ENCODE results near the gene C3orf20. TPM values are rescaled to one million over a fixed set of nuclear protein-coding genes. Genes with fewer than 3 reads are reported as not detected.
"Not testable (repeated sequence)": the region's sequence is repeated elsewhere in the genome, so short reads cannot be mapped to it uniquely, and the experiment has no call there.

C3orf20 gene
- total RNA-seq, 1 experiment from 2014 or later = not detected

DNA sequence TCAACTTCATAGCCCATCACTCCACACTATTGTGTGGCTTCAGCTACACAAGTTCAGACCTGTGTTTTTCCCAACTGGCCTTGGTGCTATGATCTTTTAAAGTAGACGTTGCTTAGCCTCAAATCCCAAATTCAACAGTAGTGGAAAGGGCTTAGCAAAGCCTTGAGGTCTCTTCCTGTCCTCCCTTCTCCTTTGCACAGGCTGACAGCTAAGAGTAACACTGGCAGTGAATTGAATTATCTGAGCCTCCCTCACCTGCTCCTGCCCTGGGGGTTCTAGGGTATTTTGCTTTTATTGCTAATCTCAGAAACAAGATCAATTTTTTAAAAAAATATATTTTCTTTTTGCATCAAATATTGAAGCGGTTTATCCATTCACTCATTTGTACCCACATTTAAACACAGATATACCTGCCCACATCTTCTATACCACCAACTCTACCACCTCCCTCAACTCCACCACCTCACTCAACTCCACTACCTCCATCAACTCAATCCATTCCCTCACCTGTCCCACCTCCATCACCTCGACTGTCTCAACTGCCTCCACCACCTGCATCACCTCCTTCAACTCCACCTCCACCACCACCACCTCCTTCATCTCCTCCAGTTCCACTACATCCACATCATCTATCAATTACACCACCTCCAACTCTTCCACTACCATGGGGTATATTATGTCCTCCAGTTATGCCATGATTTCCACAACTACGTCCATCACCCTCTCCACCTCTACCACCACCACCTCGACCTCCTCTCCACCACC is 133.7 kb downstream of the C3orf20 start:
- no TSS peak for BruUV-seq (replicated peaks)
- ChIA-PET POLR2A (no interaction called here), CTCF (no interaction called here)
- Histone ChIP-seq H3K9me3 (ENCODE audit: control insufficient read depth, insufficient read depth, low read depth, low read length) (no peaks in the 10 kb centered on the region), H3K36me3 (ENCODE audit: control insufficient read depth, insufficient read depth, low read length) (no peaks in the 10 kb centered on the region), H3K27me3 (ENCODE audit: control insufficient read depth, insufficient read depth, low read length) (peaks cover 13% of the 10 kb centered on the region), H3K4me3 (ENCODE audit: low read depth in 2 of 2, low read length in 2 of 2) (no peak overlapping the region), H3K4me1 (ENCODE audit: control insufficient read depth, insufficient read depth, low read length) (no peaks in the 10 kb centered on the region), H3K27ac (ENCODE audit: low read length) (no peak overlapping the region)
- in situ Hi-C loops (cut with HindIII; ENCODE audit: low pct_unique_long_range_greater_than_20kb, low sequenced_read_pairs) (no loop called here), intact Hi-C loops (cut with micrococcal nuclease; ENCODE audit: unreplicated experiment) (no loop called here)
- TF ChIP-seq SIN3A (IDR thresholded peaks at IDR 0.05; ENCODE audit: borderline replicate concordance, insufficient read depth, low read depth, low read length) (no peak), REST (IDR thresholded peaks at IDR 0.05; ENCODE audit: insufficient read depth in 1 of 2, low read depth in 2 of 2, low read length in 1 of 2) (no peak), TCF7L2 (IDR thresholded peaks at IDR 0.05; ENCODE audit: low read depth, low read length) (no peak), POLR2AphosphoS5 (IDR thresholded peaks at IDR 0.05; ENCODE audit: low read depth, low read length) (no peak)
- TF ChIP-seq, protein P1, sequence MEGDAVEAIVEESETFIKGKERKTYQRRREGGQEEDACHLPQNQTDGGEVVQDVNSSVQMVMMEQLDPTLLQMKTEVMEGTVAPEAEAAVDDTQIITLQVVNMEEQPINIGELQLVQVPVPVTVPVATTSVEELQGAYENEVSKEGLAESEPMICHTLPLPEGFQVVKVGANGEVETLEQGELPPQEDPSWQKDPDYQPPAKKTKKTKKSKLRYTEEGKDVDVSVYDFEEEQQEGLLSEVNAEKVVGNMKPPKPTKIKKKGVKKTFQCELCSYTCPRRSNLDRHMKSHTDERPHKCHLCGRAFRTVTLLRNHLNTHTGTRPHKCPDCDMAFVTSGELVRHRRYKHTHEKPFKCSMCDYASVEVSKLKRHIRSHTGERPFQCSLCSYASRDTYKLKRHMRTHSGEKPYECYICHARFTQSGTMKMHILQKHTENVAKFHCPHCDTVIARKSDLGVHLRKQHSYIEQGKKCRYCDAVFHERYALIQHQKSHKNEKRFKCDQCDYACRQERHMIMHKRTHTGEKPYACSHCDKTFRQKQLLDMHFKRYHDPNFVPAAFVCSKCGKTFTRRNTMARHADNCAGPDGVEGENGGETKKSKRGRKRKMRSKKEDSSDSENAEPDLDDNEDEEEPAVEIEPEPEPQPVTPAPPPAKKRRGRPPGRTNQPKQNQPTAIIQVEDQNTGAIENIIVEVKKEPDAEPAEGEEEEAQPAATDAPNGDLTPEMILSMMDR (IDR thresholded peaks at IDR 0.05) = no peak
- DNase-seq (ENCODE audit: low read depth, low spot score) = no peak
- ATAC-seq = no peak

- peaks cover 13% of the 10 kb centered on the region for H3K27me3 ChIP-seq (ENCODE audit: control insufficient read depth, insufficient read depth, low read length)
- CTCF ChIA-PET; H3K9me3 ChIP-seq (ENCODE audit: control insufficient read depth, insufficient read depth, low read depth, low read length); H3K4me1 ChIP-seq (ENCODE audit: control insufficient read depth, insufficient read depth, low read length); in situ Hi-C loops (cut with HindIII; ENCODE audit: low pct_unique_long_range_greater_than_20kb, low sequenced_read_pairs); H3K4me3 ChIP-seq (ENCODE audit: low read depth in 2 of 2, low read length in 2 of 2); ATAC-seq; H3K36me3 ChIP-seq (ENCODE audit: control insufficient read depth, insufficient read depth, low read length); BruUV-seq (replicated peaks); H3K27ac ChIP-seq (ENCODE audit: low read length); DNase-seq (ENCODE audit: low read depth, low spot score); POLR2A ChIA-PET; intact Hi-C loops (cut with micrococcal nuclease; ENCODE audit: unreplicated experiment): not testable (repeated sequence)
Measured at GRCh38 chr3:14809611-14810010, 134.7 kb downstream of the C3orf20 start.

- H3K9me3 ChIP-seq (ENCODE audit: control insufficient read depth, insufficient read depth, low read depth, low read length) = no peaks in the 10 kb centered on the region
- H3K4me3 ChIP-seq (ENCODE audit: low read depth in 2 of 2, low read length in 2 of 2) = no peak overlapping the region
- BruUV-seq (replicated peaks) = no TSS peak
- POLR2A ChIA-PET = no interaction called here
- H3K36me3 ChIP-seq (ENCODE audit: control insufficient read depth, insufficient read depth, low read length) = no peaks in the 10 kb centered on the region
- intact Hi-C loops (cut with micrococcal nuclease; ENCODE audit: unreplicated experiment) (no loop called here), in situ Hi-C loops (cut with HindIII; ENCODE audit: low pct_unique_long_range_greater_than_20kb, low sequenced_read_pairs) (no loop called here)
- CTCF ChIA-PET = no interaction called here
- peaks cover 13% of the 10 kb centered on the region for H3K27me3 ChIP-seq (ENCODE audit: control insufficient read depth, insufficient read depth, low read length)
- no peak for TF ChIP-seq SIN3A (IDR thresholded peaks at IDR 0.05; ENCODE audit: borderline replicate concordance, insufficient read depth, low read depth, low read length)
- TF ChIP-seq TCF7L2 (IDR thresholded peaks at IDR 0.05; ENCODE audit: low read depth, low read length) = no peak
- TF ChIP-seq, protein P1 (IDR thresholded peaks at IDR 0.05) = no peak
- no peak for TF ChIP-seq POLR2AphosphoS5 (IDR thresholded peaks at IDR 0.05; ENCODE audit: low read depth, low read length)
- TF ChIP-seq REST (IDR thresholded peaks at IDR 0.05; ENCODE audit: insufficient read depth in 1 of 2, low read depth in 2 of 2, low read length in 1 of 2) = no peak
- peak; percentile 58 for ATAC-seq
- DNase-seq (ENCODE audit: low read depth, low spot score) = no peak
- no peak overlapping the region for H3K27ac ChIP-seq (ENCODE audit: low read length)
- no peaks in the 10 kb centered on the region for H3K4me1 ChIP-seq (ENCODE audit: control insufficient read depth, insufficient read depth, low read length)
Measured at GRCh38 chr3:14810070-14810791, 135.3 kb downstream of the C3orf20 start.
